K562 (cell line): ENCODE results near the gene MIEF1. TPM values are rescaled to one million over a fixed set of nuclear protein-coding genes. Genes with fewer than 3 reads are reported as not detected.

Source experiments
- ATAC-seq: fragments of 200-7000 bp; cut with Tn5 transposase; 3 replicates; pipeline ENCODE4 v1.9.1; 2020; ENCODE audit warnings: moderate library complexity
- BruUV-seq: library from RNA; stranded (reverse); fragments of 400-500 nt; replicated peaks from 2 replicates; lab custom pipeline; 2021; lab: Mats Ljungman, UMichigan
- CTCF ChIA-PET: fragments of 300-600 bp; formaldehyde crosslinking; extraction: SDS; loops from one replicate; lab custom pipeline; 2021; ENCODE audit warnings: low intra/inter-chr PET ratio; lab: Yijun Ruan, JAX
- POLR2A ChIA-PET: fragments of 300-600, 350-650 bp; sonication (Branson Sonifier 250); formaldehyde crosslinking; extraction: SDS; loops from one replicate; lab custom pipeline; 2021; ENCODE audit warnings: antibody characterized with exemption, inconsistent platforms; lab: Yijun Ruan, JAX
- DNase-seq, 4 experiments: peaks; one replicate each; pipeline versions ENCODE4 v3.0.0 to v3.0.0-alpha.2; 2011 to 2018; ENCODE audit warnings: low spot score in 3 of 4, mixed read lengths in 3 of 4; ENCODE audit errors: extremely low read depth in 1 of 4
- FAIRE-seq: peaks from 2 replicates; lab custom pipeline; 2011; peaks lifted over from hg19 to GRCh38; lab: Jason Lieb, UNC
- H2AFZ ChIP-seq: 2 replicates; pipeline ENCODE4 v1.6.0; 2011; ENCODE audit warnings: low read depth, low read length, control low read depth, inconsistent platforms
- H3K27ac ChIP-seq: fragments of 200-600 bp; 3 replicates; pipeline ENCODE4 v1.8.0; 2011; ENCODE audit warnings: low read depth, mild to moderate bottlenecking, control low read depth, inconsistent platforms, low read length, moderate library complexity, mixed read lengths; ENCODE audit errors: extremely low read depth
- H3K27me3 ChIP-seq, 2 experiments: fragments of 300-600 bp in 1 of 2; 2 replicates in 1 of 2; 3 replicates in 1 of 2; pipeline versions ENCODE4 v1.6.0 to v1.8.0; 2011; ENCODE audit warnings: inconsistent platforms in 2 of 2, low read length in 2 of 2, mild to moderate bottlenecking in 1 of 2, mixed read lengths in 1 of 2, moderate library complexity in 1 of 2; ENCODE audit not compliant: control insufficient read depth in 2 of 2, insufficient read depth in 2 of 2
- H3K36me3 ChIP-seq: fragments of 300-600 bp; 3 replicates; pipeline ENCODE4 v1.8.0; 2011; ENCODE audit warnings: mild to moderate bottlenecking, low read length, inconsistent platforms; ENCODE audit not compliant: control insufficient read depth, insufficient read depth
- H3K4me1 ChIP-seq, 2 experiments: fragments of 200-600 bp in 1 of 2; replicated peaks in 1 of 2; 2 replicates in 1 of 2; 3 replicates in 1 of 2; pipeline versions ENCODE4 v1.5.1 to v1.8.0; 2011; ENCODE audit warnings: inconsistent platforms in 2 of 2, low read length in 2 of 2, mild to moderate bottlenecking in 1 of 2, mixed read lengths in 1 of 2, moderate library complexity in 1 of 2; ENCODE audit not compliant: control insufficient read depth in 2 of 2, insufficient read depth in 2 of 2
- H3K4me2 ChIP-seq: 2 replicates; pipeline ENCODE4 v1.6.1; 2011; ENCODE audit warnings: low read length, control low read depth, inconsistent platforms, mixed read lengths; ENCODE audit not compliant: insufficient read depth
- H3K4me3 ChIP-seq: fragments of 200-600 bp; sonication (generic), shearing (Covaris generic); 2 replicates; pipeline ENCODE4 v1.5.1; 2016; ENCODE audit warnings: control low read depth, inconsistent platforms
- H3K79me2 ChIP-seq: fragments of 200-600 bp; 3 replicates; pipeline ENCODE4 v1.8.0; 2011; ENCODE audit warnings: low read length, inconsistent platforms; ENCODE audit not compliant: control insufficient read depth, insufficient read depth
- H3K9ac ChIP-seq, 2 experiments: 2 replicates each; pipeline versions ENCODE4 v1.6.0 to v1.6.1; 2011; ENCODE audit warnings: low read depth in 2 of 2, low read length in 2 of 2, control low read depth in 1 of 2, inconsistent platforms in 1 of 2, mild to moderate bottlenecking in 1 of 2, mixed read lengths in 1 of 2; ENCODE audit not compliant: insufficient read depth in 1 of 2
- H3K9me1 ChIP-seq: one replicate; pipeline ENCODE4 v1.6.0; 2011; ENCODE audit warnings: inconsistent platforms, mild to moderate bottlenecking, low read length, moderate library complexity; ENCODE audit not compliant: control insufficient read depth, insufficient read depth
- H3K9me3 ChIP-seq: replicated peaks from 2 replicates; pipeline ENCODE4 v1.5.1; 2011; ENCODE audit warnings: low read depth, low read length, inconsistent platforms; ENCODE audit not compliant: control insufficient read depth, insufficient read depth
- H4K20me1 ChIP-seq: replicated peaks from 2 replicates; pipeline ENCODE4 v1.6.1; 2011; ENCODE audit warnings: low read length, inconsistent platforms, mixed read lengths; ENCODE audit not compliant: control insufficient read depth, insufficient read depth
- ESRRA ChIP-seq: fragments of 450-650 bp; IDR thresholded peaks from 2 replicates; pipeline ENCODE4 v1.6.1; 2014; ENCODE audit warnings: low read depth, mild to moderate bottlenecking, moderate library complexity, borderline replicate concordance
- ETS1 ChIP-seq: conservative IDR thresholded peaks from 2 replicates; pipeline ENCODE4 v1.6.1; 2011; ENCODE audit warnings: low read depth, mild to moderate bottlenecking, low read length; ENCODE audit not compliant: control insufficient read depth
- NR1H2 ChIP-seq: sonication (generic); formaldehyde crosslinking; IDR thresholded peaks from 2 replicates; pipeline ENCODE4 v1.4.0; 2020; ENCODE audit warnings: mild to moderate bottlenecking, missing genetic modification reagents
- RBFOX2 ChIP-seq: fragments of 200-400 bp; formaldehyde crosslinking; IDR thresholded peaks from 2 replicates; pipeline ENCODE4 v1.6.1; 2017; ENCODE audit warnings: low read depth, mild to moderate bottlenecking, low read length, moderate library complexity
- SNRNP70 ChIP-seq: fragments of 200-400 bp; formaldehyde crosslinking; optimal IDR thresholded peaks from 2 replicates; pipeline ENCODE3; 2017; ENCODE audit warnings: low read depth, low read length
- ZBTB8A ChIP-seq: fragments of 450-650 bp; IDR thresholded peaks from 2 replicates; pipeline ENCODE4 v1.6.1; 2018; ENCODE audit warnings: mild to moderate bottlenecking, moderate library complexity; ENCODE audit not compliant: partially characterized antibody
- WGBS: fragments of 100-300 bp; shearing (Covaris generic); methylation state at CpG from one replicate; pipeline ENCODE4 v1.1.6; 2016; ENCODE audit warnings: low coverage, mixed read lengths; ENCODE audit not compliant: insufficient coverage; ENCODE audit errors: missing lambda C conversion rate; 5-methylcytosine and 5-hydroxymethylcytosine counted together
- in situ Hi-C: fragments of 300-500 bp; cut with MboI; formaldehyde crosslinking; loops from 4 replicates; pipeline ENCODE4 v1.15.0; 2018; ENCODE audit warnings: inconsistent platforms, mixed read lengths
- intact Hi-C: fragments of 100-400 bp; cut with micrococcal nuclease; formaldehyde crosslinking; loops from 2 replicates; pipeline ENCODE4 v1.14.2; 2022
- polyA plus RNA-seq, 8 experiments: library from polyadenylated mRNA; depleted of rRNA in 4 of 8; stranded (reverse) in 5 of 8; unstranded in 3 of 8; fragments of >200 nt; fragmentation: Nextera tagmentation in 2 of 8; fragmentation: Illumina TruSeq in 1 of 8; extraction: Ambion mirVana in 2 of 8; extraction: Trizol in 1 of 8; gene quantifications; 2 replicates each; pipeline versions ENCODE4 v1.2.1 to v1.2.3, GENCODE V29; 2011 to 2014; ENCODE audit warnings: inconsistent platforms in 1 of 8, missing spikeins in 1 of 8
- total RNA-seq, 7 experiments: library from RNA; depleted of rRNA in 6 of 7; stranded (reverse); fragments of >200 nt in 6 of 7; fragmentation: Illumina TruSeq in 2 of 7; extraction: Trizol in 2 of 7; gene quantifications; 2 replicates each; pipeline versions ENCODE4 v1.2.1 to v1.2.3, GENCODE V29; 2011 to 2021; ENCODE audit warnings: low replicate concordance in 1 of 7
- TF ChIP-seq, protein P1 (sequence below), 2 experiments: fragments of 450-650 bp; IDR thresholded peaks; 2 replicates each; pipeline ENCODE4 v1.6.1; 2018; ENCODE audit warnings: mild to moderate bottlenecking in 2 of 2, low read depth in 1 of 2; ENCODE audit not compliant: partially characterized antibody in 2 of 2
- TF ChIP-seq, protein P2 (sequence below): sonication (generic); formaldehyde crosslinking; IDR thresholded peaks from 2 replicates; pipeline ENCODE4 v1.8.0; 2022; ENCODE audit warnings: mild to moderate bottlenecking, missing genetic modification reagents, borderline replicate concordance
- TF ChIP-seq, protein P3 (sequence below): fragments of 450-650 bp; formaldehyde crosslinking; IDR thresholded peaks from 2 replicates; pipeline ENCODE4 v1.4.0; 2020; ENCODE audit warnings: mild to moderate bottlenecking, moderate library complexity

Gene MIEF1
- total and polyA plus RNA-seq, 9 of the 15 experiments (the other 6 are each of a cell fraction or from before 2014, with no cell fraction given) = 10.9 to 51.8 (median 25.5) TPM

DNA sequence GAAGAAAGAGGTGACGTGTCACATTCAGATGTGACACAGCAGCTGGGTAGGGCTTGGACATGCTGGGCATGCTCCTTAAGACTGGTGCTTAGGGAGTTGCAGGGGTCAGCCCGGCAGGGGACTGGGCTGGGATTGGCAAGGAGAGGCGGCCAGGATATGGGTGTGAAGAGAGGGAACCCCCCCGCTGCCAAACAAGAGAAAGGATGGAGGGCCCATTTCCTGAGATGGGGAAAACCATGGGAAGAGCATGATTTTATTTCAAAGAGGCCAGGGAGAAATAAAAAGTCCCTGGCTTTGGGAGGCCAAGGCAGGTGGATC lies 23.5 kb downstream of the MIEF1 start (continued):
- TF ChIP-seq, protein P1, sequence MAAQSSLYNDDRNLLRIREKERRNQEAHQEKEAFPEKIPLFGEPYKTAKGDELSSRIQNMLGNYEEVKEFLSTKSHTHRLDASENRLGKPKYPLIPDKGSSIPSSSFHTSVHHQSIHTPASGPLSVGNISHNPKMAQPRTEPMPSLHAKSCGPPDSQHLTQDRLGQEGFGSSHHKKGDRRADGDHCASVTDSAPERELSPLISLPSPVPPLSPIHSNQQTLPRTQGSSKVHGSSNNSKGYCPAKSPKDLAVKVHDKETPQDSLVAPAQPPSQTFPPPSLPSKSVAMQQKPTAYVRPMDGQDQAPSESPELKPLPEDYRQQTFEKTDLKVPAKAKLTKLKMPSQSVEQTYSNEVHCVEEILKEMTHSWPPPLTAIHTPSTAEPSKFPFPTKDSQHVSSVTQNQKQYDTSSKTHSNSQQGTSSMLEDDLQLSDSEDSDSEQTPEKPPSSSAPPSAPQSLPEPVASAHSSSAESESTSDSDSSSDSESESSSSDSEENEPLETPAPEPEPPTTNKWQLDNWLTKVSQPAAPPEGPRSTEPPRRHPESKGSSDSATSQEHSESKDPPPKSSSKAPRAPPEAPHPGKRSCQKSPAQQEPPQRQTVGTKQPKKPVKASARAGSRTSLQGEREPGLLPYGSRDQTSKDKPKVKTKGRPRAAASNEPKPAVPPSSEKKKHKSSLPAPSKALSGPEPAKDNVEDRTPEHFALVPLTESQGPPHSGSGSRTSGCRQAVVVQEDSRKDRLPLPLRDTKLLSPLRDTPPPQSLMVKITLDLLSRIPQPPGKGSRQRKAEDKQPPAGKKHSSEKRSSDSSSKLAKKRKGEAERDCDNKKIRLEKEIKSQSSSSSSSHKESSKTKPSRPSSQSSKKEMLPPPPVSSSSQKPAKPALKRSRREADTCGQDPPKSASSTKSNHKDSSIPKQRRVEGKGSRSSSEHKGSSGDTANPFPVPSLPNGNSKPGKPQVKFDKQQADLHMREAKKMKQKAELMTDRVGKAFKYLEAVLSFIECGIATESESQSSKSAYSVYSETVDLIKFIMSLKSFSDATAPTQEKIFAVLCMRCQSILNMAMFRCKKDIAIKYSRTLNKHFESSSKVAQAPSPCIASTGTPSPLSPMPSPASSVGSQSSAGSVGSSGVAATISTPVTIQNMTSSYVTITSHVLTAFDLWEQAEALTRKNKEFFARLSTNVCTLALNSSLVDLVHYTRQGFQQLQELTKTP (IDR thresholded peaks at IDR 0.05; ENCODE audit: low read depth in 1 of 2, partially characterized antibody in 2 of 2) = no peak

- ChIA-PET POLR2A (interaction anchor here (1.1 to 1.4 kb wide), 3 partner anchors 10 to 43 kb away, joined by 3 to 4 read pairs (median 4); no protein-coding TSS in a partner anchor), CTCF (no interaction called here)
- in situ Hi-C loops (no loop called here), intact Hi-C loops (loop anchor here (10.0 kb wide), 1 partner anchor 352 kb away; no protein-coding TSS in a partner anchor)
- H3K27me3 ChIP-seq = no peaks in the 10 kb centered on the region
- H3K4me3 ChIP-seq = no peak overlapping the region
- DNase-seq = peak in 1 of 4 experiments; percentile 18
- 67% methylated on average over 3 of the region's 4 CpGs for WGBS
- H3K27ac ChIP-seq = no peak overlapping the region
- peaks cover 75% of the 10 kb centered on the region for H3K36me3 ChIP-seq
- peaks cover 22% of the 10 kb centered on the region for H4K20me1 ChIP-seq
- FAIRE-seq = no peak
- no peak overlapping the region for H2AFZ ChIP-seq
- peaks cover 67% of the 10 kb centered on the region for H3K79me2 ChIP-seq
- H3K4me1 ChIP-seq = peaks cover 30 to 58% of the 10 kb centered on the region in 2 experiments; a peak in 4 of 5 replicates
- H3K9me3 ChIP-seq = no peaks in the 10 kb centered on the region
- no TSS peak for BruUV-seq
- ATAC-seq = no peak
- H3K4me2 ChIP-seq = no peak overlapping the region
- H3K9me1 ChIP-seq = no peaks in the 10 kb centered on the region
- 0 out of 4 replicates have a peak overlapping the region, but pooled peaks of 1 of the 2 experiments have one; percentile 35 for H3K9ac ChIP-seq
- TF ChIP-seq SNRNP70 (no peak), NR1H2 (CRISPR knock-in tag) (no peak), ETS1 (no peak), RBFOX2 (peak; percentile 50; the same call in 1 of the 2 replicates), ESRRA (no peak), ZBTB8A (no peak)
- TF ChIP-seq, protein P2, sequence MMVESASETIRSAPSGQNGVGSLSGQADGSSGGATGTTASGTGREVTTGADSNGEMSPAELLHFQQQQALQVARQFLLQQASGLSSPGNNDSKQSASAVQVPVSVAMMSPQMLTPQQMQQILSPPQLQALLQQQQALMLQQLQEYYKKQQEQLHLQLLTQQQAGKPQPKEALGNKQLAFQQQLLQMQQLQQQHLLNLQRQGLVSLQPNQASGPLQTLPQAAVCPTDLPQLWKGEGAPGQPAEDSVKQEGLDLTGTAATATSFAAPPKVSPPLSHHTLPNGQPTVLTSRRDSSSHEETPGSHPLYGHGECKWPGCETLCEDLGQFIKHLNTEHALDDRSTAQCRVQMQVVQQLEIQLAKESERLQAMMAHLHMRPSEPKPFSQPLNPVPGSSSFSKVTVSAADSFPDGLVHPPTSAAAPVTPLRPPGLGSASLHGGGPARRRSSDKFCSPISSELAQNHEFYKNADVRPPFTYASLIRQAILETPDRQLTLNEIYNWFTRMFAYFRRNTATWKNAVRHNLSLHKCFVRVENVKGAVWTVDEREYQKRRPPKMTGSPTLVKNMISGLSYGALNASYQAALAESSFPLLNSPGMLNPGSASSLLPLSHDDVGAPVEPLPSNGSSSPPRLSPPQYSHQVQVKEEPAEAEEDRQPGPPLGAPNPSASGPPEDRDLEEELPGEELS = no peak
- TF ChIP-seq, protein P3, sequence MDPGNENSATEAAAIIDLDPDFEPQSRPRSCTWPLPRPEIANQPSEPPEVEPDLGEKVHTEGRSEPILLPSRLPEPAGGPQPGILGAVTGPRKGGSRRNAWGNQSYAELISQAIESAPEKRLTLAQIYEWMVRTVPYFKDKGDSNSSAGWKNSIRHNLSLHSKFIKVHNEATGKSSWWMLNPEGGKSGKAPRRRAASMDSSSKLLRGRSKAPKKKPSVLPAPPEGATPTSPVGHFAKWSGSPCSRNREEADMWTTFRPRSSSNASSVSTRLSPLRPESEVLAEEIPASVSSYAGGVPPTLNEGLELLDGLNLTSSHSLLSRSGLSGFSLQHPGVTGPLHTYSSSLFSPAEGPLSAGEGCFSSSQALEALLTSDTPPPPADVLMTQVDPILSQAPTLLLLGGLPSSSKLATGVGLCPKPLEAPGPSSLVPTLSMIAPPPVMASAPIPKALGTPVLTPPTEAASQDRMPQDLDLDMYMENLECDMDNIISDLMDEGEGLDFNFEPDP (CRISPR knock-in tag) = no peak
Observed at GRCh38 chr22:39526736-39527171, 24.7 kb downstream of the MIEF1 start.
